Hepatocyte (in vitro differentiated cells): Measurements from ENCODE around the gene LIMS4.
"Not testable (repeated sequence)": the region's sequence is repeated elsewhere in the genome, so short reads cannot be mapped to it uniquely, and the experiment has no call there.

ENCODE experiments used
- EZH2 ChIP-seq: fragments of 200-600 bp; sonication (generic); IDR thresholded peaks from 2 replicates; pipeline ENCODE4 v1.6.1; 2016; ENCODE audit warnings: antibody characterized with exemption, mild to moderate bottlenecking, borderline replicate concordance
- TF ChIP-seq, protein P1 (sequence below): fragments of 200-600 bp; sonication (generic); IDR thresholded peaks from 2 replicates; pipeline ENCODE4 v1.5.1; 2016; ENCODE audit warnings: antibody characterized with exemption, mild to moderate bottlenecking; ENCODE audit not compliant: poor library complexity

DNA sequence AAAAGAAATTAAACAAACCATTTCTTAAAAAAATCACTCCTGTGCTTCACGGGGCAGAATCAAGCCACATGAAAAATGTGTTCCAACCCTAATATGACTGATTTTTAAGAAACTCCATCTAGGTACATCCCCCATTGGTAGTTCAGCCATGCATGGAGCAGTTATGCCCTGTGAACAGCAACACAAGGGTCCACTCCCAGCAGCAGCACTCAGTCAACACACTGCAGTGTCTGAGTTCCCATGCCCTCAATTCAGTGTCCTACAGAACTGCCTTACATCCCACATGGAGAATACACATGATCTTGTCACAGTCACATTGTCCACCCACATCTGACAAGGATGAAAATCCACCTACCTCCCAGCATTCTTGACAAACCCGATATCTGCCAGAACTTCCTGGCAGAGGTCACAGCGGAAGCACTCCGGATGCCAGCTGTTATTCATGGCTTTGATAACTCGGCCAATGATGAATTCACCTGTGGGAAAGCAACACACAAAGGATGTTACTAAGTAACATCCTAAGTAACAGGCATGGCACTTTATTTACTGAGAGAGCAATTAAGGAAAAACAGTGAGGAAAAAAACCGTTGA is 17.4 kb downstream of the LIMS4 start:
- TF ChIP-seq, protein P1, sequence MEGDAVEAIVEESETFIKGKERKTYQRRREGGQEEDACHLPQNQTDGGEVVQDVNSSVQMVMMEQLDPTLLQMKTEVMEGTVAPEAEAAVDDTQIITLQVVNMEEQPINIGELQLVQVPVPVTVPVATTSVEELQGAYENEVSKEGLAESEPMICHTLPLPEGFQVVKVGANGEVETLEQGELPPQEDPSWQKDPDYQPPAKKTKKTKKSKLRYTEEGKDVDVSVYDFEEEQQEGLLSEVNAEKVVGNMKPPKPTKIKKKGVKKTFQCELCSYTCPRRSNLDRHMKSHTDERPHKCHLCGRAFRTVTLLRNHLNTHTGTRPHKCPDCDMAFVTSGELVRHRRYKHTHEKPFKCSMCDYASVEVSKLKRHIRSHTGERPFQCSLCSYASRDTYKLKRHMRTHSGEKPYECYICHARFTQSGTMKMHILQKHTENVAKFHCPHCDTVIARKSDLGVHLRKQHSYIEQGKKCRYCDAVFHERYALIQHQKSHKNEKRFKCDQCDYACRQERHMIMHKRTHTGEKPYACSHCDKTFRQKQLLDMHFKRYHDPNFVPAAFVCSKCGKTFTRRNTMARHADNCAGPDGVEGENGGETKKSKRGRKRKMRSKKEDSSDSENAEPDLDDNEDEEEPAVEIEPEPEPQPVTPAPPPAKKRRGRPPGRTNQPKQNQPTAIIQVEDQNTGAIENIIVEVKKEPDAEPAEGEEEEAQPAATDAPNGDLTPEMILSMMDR, result not testable (repeated sequence)
- TF ChIP-seq EZH2, result not testable (repeated sequence)
